Measurements from ENCODE around the gene MYT1. TPM values are rescaled to one million over a fixed set of nuclear protein-coding genes. Genes with fewer than 3 reads are reported as not detected.

MYT1 gene
- polyA plus RNA-seq, 1 donor = 2.6 TPM

- H3K27me3 ChIP-seq (ENCODE audit: control insufficient read depth, insufficient read depth, low read length) = no peaks in the 10 kb centered on the region
- H3K27ac ChIP-seq (ENCODE audit: low read length) = no peak overlapping the region
- H3K4me1 ChIP-seq (ENCODE audit: control insufficient read depth, insufficient read depth, low read length) = no peaks in the 10 kb centered on the region
- WGBS (ENCODE audit: insufficient coverage, low lambda C conversion rate) = no CpG with 5 or more reads among the region's 9 CpGs
- H3K36me3 ChIP-seq (ENCODE audit: control insufficient read depth, insufficient read depth, low read length) = peaks cover 31% of the 10 kb centered on the region
- no peak for DNase-seq
- H3K9me3 ChIP-seq (ENCODE audit: control insufficient read depth, low read depth, low read length) = no peaks in the 10 kb centered on the region
- H3K4me3 ChIP-seq (ENCODE audit: low read length) = no peak overlapping the region
Observed at GRCh38 chr20:64261138-64261537, 96.9 kb downstream of the MYT1 start.

GRCh38 chr20:64264091-64264490, 99.8 kb downstream of the MYT1 start:
- WGBS (ENCODE audit: insufficient coverage, low lambda C conversion rate) = 100% methylated on average over 1 of the region's 4 CpGs
- peaks cover 40% of the 10 kb centered on the region for H3K36me3 ChIP-seq (ENCODE audit: control insufficient read depth, insufficient read depth, low read length)
- no peaks in the 10 kb centered on the region for H3K9me3 ChIP-seq (ENCODE audit: control insufficient read depth, low read depth, low read length)
- no peaks in the 10 kb centered on the region for H3K27me3 ChIP-seq (ENCODE audit: control insufficient read depth, insufficient read depth, low read length)
- H3K4me1 ChIP-seq (ENCODE audit: control insufficient read depth, insufficient read depth, low read length) = no peaks in the 10 kb centered on the region
- DNase-seq = no peak
- no peak overlapping the region for H3K4me3 ChIP-seq (ENCODE audit: low read length)
- no peak overlapping the region for H3K27ac ChIP-seq (ENCODE audit: low read length)

- no peak for DNase-seq
- H3K27ac ChIP-seq (ENCODE audit: low read length) = no peak overlapping the region
- WGBS (ENCODE audit: insufficient coverage, low lambda C conversion rate) = no CpG with 5 or more reads among the region's 5 CpGs
- peaks cover 4% of the 10 kb centered on the region for H3K9me3 ChIP-seq (ENCODE audit: control insufficient read depth, low read depth, low read length)
- H3K36me3 ChIP-seq (ENCODE audit: control insufficient read depth, insufficient read depth, low read length) = peaks cover 36% of the 10 kb centered on the region
- no peak overlapping the region for H3K4me3 ChIP-seq (ENCODE audit: low read length)
- no peaks in the 10 kb centered on the region for H3K27me3 ChIP-seq (ENCODE audit: control insufficient read depth, insufficient read depth, low read length)
- H3K4me1 ChIP-seq (ENCODE audit: control insufficient read depth, insufficient read depth, low read length) = no peaks in the 10 kb centered on the region
Observed at GRCh38 chr20:64265201-64265600, 100.9 kb downstream of the MYT1 start.

GRCh38 chr20:64266988-64267387, 102.7 kb downstream of the MYT1 start:
- no peaks in the 10 kb centered on the region for H3K27me3 ChIP-seq (ENCODE audit: control insufficient read depth, insufficient read depth, low read length)
- WGBS (ENCODE audit: insufficient coverage, low lambda C conversion rate) = no CpG with 5 or more reads among the region's 5 CpGs
- H3K36me3 ChIP-seq (ENCODE audit: control insufficient read depth, insufficient read depth, low read length) = peaks cover 28% of the 10 kb centered on the region
- H3K27ac ChIP-seq (ENCODE audit: low read length) = no peak overlapping the region
- DNase-seq = no peak
- peaks cover 6% of the 10 kb centered on the region for H3K9me3 ChIP-seq (ENCODE audit: control insufficient read depth, low read depth, low read length)
- H3K4me3 ChIP-seq (ENCODE audit: low read length) = no peak overlapping the region
- H3K4me1 ChIP-seq (ENCODE audit: control insufficient read depth, insufficient read depth, low read length) = no peaks in the 10 kb centered on the region

GRCh38 chr20:64268174-64268573, 103.9 kb downstream of the MYT1 start:
- H3K36me3 ChIP-seq (ENCODE audit: control insufficient read depth, insufficient read depth, low read length) = peaks cover 27% of the 10 kb centered on the region

GRCh38 chr20:64269604-64270411, 105.6 kb downstream of the MYT1 start:
- no peak overlapping the region for H3K27ac ChIP-seq (ENCODE audit: low read length)
- no peaks in the 10 kb centered on the region for H3K4me1 ChIP-seq (ENCODE audit: control insufficient read depth, insufficient read depth, low read length)
- 100% methylated on average over 5 of the region's 53 CpGs for WGBS (ENCODE audit: insufficient coverage, low lambda C conversion rate)
- DNase-seq = no peak
- no peak overlapping the region for H3K4me3 ChIP-seq (ENCODE audit: low read length)
- peaks cover 6% of the 10 kb centered on the region for H3K9me3 ChIP-seq (ENCODE audit: control insufficient read depth, low read depth, low read length)
- no peaks in the 10 kb centered on the region for H3K27me3 ChIP-seq (ENCODE audit: control insufficient read depth, insufficient read depth, low read length)
- H3K36me3 ChIP-seq (ENCODE audit: control insufficient read depth, insufficient read depth, low read length) = peaks cover 31% of the 10 kb centered on the region

More at GRCh38 chr20:64268174-64268573, 103.9 kb downstream of the MYT1 start:
- H3K4me1 ChIP-seq (ENCODE audit: control insufficient read depth, insufficient read depth, low read length) = no peaks in the 10 kb centered on the region
- no peak overlapping the region for H3K4me3 ChIP-seq (ENCODE audit: low read length)
- WGBS (ENCODE audit: insufficient coverage, low lambda C conversion rate) = 100% methylated on average over 2 of the region's 10 CpGs
- DNase-seq = no peak
- H3K9me3 ChIP-seq (ENCODE audit: control insufficient read depth, low read depth, low read length) = peaks cover 6% of the 10 kb centered on the region
- no peak overlapping the region for H3K27ac ChIP-seq (ENCODE audit: low read length)
- no peaks in the 10 kb centered on the region for H3K27me3 ChIP-seq (ENCODE audit: control insufficient read depth, insufficient read depth, low read length)

- WGBS (ENCODE audit: insufficient coverage, low lambda C conversion rate) = 91% methylated on average over 5 of the region's 11 CpGs
Observed at GRCh38 chr20:64271636-64272035, 107.4 kb downstream of the MYT1 start.

GRCh38 chr20:64273109-64273508, 108.9 kb downstream of the MYT1 start:
- Histone ChIP-seq H3K9me3 (ENCODE audit: control insufficient read depth, low read depth, low read length) (peaks cover 6% of the 10 kb centered on the region), H3K27me3 (ENCODE audit: control insufficient read depth, insufficient read depth, low read length) (no peaks in the 10 kb centered on the region), H3K36me3 (ENCODE audit: control insufficient read depth, insufficient read depth, low read length) (peaks cover 21% of the 10 kb centered on the region), H3K4me3 (ENCODE audit: low read length) (no peak overlapping the region), H3K4me1 (ENCODE audit: control insufficient read depth, insufficient read depth, low read length) (no peaks in the 10 kb centered on the region), H3K27ac (ENCODE audit: low read length) (no peak overlapping the region)
- WGBS (ENCODE audit: insufficient coverage, low lambda C conversion rate) = 100% methylated on average over 2 of the region's 19 CpGs
- no peak for DNase-seq

More at GRCh38 chr20:64271636-64272035, 107.4 kb downstream of the MYT1 start:
- Histone ChIP-seq H3K4me3 (ENCODE audit: low read length) (no peak overlapping the region), H3K4me1 (ENCODE audit: control insufficient read depth, insufficient read depth, low read length) (no peaks in the 10 kb centered on the region), H3K9me3 (ENCODE audit: control insufficient read depth, low read depth, low read length) (peaks cover 6% of the 10 kb centered on the region), H3K27me3 (ENCODE audit: control insufficient read depth, insufficient read depth, low read length) (no peaks in the 10 kb centered on the region), H3K27ac (ENCODE audit: low read length) (no peak overlapping the region), H3K36me3 (ENCODE audit: control insufficient read depth, insufficient read depth, low read length) (peaks cover 26% of the 10 kb centered on the region)
- DNase-seq = no peak

GRCh38 chr20:64276817-64277216, 112.6 kb downstream of the MYT1 start:
- Histone ChIP-seq H3K27me3 (ENCODE audit: control insufficient read depth, insufficient read depth, low read length) (no peaks in the 10 kb centered on the region), H3K27ac (ENCODE audit: low read length) (no peak overlapping the region), H3K4me1 (ENCODE audit: control insufficient read depth, insufficient read depth, low read length) (peaks cover 3% of the 10 kb centered on the region), H3K4me3 (ENCODE audit: low read length) (no peak overlapping the region), H3K36me3 (ENCODE audit: control insufficient read depth, insufficient read depth, low read length) (peaks cover 18% of the 10 kb centered on the region), H3K9me3 (ENCODE audit: control insufficient read depth, low read depth, low read length) (no peaks in the 10 kb centered on the region)
- DNase-seq = no peak
- 100% methylated on average over 1 of the region's 7 CpGs for WGBS (ENCODE audit: insufficient coverage, low lambda C conversion rate)

GRCh38 chr20:64277571-64278316, 113.5 kb downstream of the MYT1 start:
- no peak for DNase-seq
- H3K4me1 ChIP-seq (ENCODE audit: control insufficient read depth, insufficient read depth, low read length) = peaks cover 3% of the 10 kb centered on the region
- H3K36me3 ChIP-seq (ENCODE audit: control insufficient read depth, insufficient read depth, low read length) = peaks cover 14% of the 10 kb centered on the region
- H3K9me3 ChIP-seq (ENCODE audit: control insufficient read depth, low read depth, low read length) = no peaks in the 10 kb centered on the region
- no CpG with 5 or more reads among the region's 10 CpGs for WGBS (ENCODE audit: insufficient coverage, low lambda C conversion rate)
- no peaks in the 10 kb centered on the region for H3K27me3 ChIP-seq (ENCODE audit: control insufficient read depth, insufficient read depth, low read length)
- no peak overlapping the region for H3K27ac ChIP-seq (ENCODE audit: low read length)
- no peak overlapping the region for H3K4me3 ChIP-seq (ENCODE audit: low read length)

Data from large intestine (tissue), 3 donors.